Skeletal muscle tissue (tissue), 4 donors: ENCODE results near the gene BICRAL. TPM values are rescaled to one million over a fixed set of nuclear protein-coding genes. Genes with fewer than 3 reads are reported as not detected.
"Not testable (repeated sequence)": the region's sequence is repeated elsewhere in the genome, so short reads cannot be mapped to it uniquely, and the experiment has no call there.

Source experiments
- H3K27ac ChIP-seq: one replicate; pipeline ENCODE4 v1.7.0; 2013; ENCODE audit warnings: mild to moderate bottlenecking, low read depth, low read length, inconsistent platforms
- H3K27me3 ChIP-seq, 3 donors: one replicate each; pipeline ENCODE4 v1.7.0; 2013; ENCODE audit warnings: low read length in 3 of 3; ENCODE audit not compliant: control insufficient read depth in 3 of 3, insufficient read depth in 3 of 3
- H3K36me3 ChIP-seq, 3 donors: one replicate each; pipeline ENCODE4 v1.7.0; 2013; ENCODE audit warnings: low read length in 3 of 3; ENCODE audit not compliant: control insufficient read depth in 3 of 3, insufficient read depth in 3 of 3
- H3K4me1 ChIP-seq, 3 donors: one replicate each; pipeline ENCODE4 v1.7.0; 2013; ENCODE audit warnings: low read length in 3 of 3, mild to moderate bottlenecking in 3 of 3; ENCODE audit not compliant: control insufficient read depth in 3 of 3, insufficient read depth in 3 of 3
- H3K4me3 ChIP-seq, 3 donors: one replicate each; pipeline ENCODE4 v1.7.0; 2013; ENCODE audit warnings: low read length in 3 of 3
- H3K9ac ChIP-seq, 3 donors: one replicate each; pipeline ENCODE4 v1.7.0; 2013; ENCODE audit warnings: low read length in 3 of 3, mild to moderate bottlenecking in 3 of 3, moderate library complexity in 2 of 3, low read depth in 1 of 3
- H3K9me3 ChIP-seq, 3 donors: one replicate each; pipeline ENCODE4 v1.7.0; 2013; ENCODE audit warnings: low read length in 3 of 3; ENCODE audit not compliant: control insufficient read depth in 3 of 3
- total RNA-seq: library from RNA; depleted of rRNA; stranded (reverse); fragments of >200 nt; gene quantifications from one replicate; pipeline ENCODE4 v1.2.3, GENCODE V29; 2014
- donor health status: Osteomylitis.

The BICRAL gene, protein sequence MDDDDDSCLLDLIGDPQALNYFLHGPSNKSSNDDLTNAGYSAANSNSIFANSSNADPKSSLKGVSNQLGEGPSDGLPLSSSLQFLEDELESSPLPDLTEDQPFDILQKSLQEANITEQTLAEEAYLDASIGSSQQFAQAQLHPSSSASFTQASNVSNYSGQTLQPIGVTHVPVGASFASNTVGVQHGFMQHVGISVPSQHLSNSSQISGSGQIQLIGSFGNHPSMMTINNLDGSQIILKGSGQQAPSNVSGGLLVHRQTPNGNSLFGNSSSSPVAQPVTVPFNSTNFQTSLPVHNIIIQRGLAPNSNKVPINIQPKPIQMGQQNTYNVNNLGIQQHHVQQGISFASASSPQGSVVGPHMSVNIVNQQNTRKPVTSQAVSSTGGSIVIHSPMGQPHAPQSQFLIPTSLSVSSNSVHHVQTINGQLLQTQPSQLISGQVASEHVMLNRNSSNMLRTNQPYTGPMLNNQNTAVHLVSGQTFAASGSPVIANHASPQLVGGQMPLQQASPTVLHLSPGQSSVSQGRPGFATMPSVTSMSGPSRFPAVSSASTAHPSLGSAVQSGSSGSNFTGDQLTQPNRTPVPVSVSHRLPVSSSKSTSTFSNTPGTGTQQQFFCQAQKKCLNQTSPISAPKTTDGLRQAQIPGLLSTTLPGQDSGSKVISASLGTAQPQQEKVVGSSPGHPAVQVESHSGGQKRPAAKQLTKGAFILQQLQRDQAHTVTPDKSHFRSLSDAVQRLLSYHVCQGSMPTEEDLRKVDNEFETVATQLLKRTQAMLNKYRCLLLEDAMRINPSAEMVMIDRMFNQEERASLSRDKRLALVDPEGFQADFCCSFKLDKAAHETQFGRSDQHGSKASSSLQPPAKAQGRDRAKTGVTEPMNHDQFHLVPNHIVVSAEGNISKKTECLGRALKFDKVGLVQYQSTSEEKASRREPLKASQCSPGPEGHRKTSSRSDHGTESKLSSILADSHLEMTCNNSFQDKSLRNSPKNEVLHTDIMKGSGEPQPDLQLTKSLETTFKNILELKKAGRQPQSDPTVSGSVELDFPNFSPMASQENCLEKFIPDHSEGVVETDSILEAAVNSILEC
- 10.4 TPM for total RNA-seq

- H3K9me3 ChIP-seq, result no peaks in the 10 kb centered on the region
- H3K27me3 ChIP-seq, result no peaks in the 10 kb centered on the region
- H3K9ac ChIP-seq, result peak within 1 kb of the TSS; percentile 95 to 100 (median 100)
- no peaks in the 10 kb centered on the region for H3K36me3 ChIP-seq
- peak within 1 kb of the TSS; percentile 83 to 91 (median 87) for H3K4me3 ChIP-seq
- H3K27ac ChIP-seq, result peak within 1 kb of the TSS; percentile 100
- H3K4me1 ChIP-seq, result peaks cover 11 to 18% (median 15%) of the 10 kb centered on the region in 3 donors
These were observed at the start of gene BICRAL for GRCh38 chr6:42781796-42782688. TSS of gene BICRAL (plus strand) at chr6:42782052. CDS start at chr6:42822023, 39,971 bp downstream.

DNA sequence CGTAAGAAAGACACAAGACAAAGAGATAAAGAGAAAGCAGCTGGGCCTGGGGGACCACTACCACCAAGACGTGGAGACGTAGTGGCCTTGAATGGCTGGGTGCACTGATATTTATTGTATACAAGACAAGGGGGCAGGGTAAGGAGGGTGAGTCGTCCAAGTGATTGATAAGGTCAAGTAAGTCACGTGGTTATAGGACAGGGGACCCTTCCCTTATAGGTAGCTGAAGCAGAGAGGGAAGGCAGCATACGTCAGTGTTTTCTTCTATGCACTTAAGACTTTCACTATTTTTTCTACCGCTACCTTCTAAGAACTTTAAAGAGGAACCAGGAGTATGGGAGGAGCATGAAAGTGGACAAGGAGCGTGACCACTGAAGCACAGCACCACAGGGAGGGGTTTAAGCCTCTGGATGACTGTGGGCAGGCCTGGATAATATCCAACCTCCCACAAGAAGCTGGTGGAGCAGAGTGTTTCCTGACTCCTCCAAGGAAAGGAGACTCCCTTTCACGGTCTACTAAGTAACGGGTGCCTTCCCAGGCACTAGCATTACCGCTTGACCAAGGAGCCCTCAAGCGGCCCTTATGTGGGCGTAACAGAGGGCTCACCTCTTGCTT lies 47.9 kb upstream of the BICRAL start:
- not testable (repeated sequence) for H3K27me3 ChIP-seq, H3K27ac ChIP-seq, H3K4me1 ChIP-seq, H3K9me3 ChIP-seq, H3K9ac ChIP-seq, H3K36me3 ChIP-seq, H3K4me3 ChIP-seq

- H3K27me3 ChIP-seq, result no peaks in the 10 kb centered on the region
- H3K36me3 ChIP-seq, result no peaks in the 10 kb centered on the region
- no peak overlapping the region for H3K4me3 ChIP-seq
- no peaks in the 10 kb centered on the region for H3K4me1 ChIP-seq
- H3K27ac ChIP-seq, result no peak overlapping the region
- H3K9me3 ChIP-seq, result no peaks in the 10 kb centered on the region
- no peak overlapping the region for H3K9ac ChIP-seq
These were observed 45.9 kb upstream of the BICRAL start for GRCh38 chr6:42735976-42736375.

- Histone ChIP-seq H3K27ac (no peak overlapping the region), H3K9ac (no peak overlapping the region)
These were observed 41.1 kb upstream of the BICRAL start for GRCh38 chr6:42740725-42741124.

GRCh38 chr6:42742116-42742894 lies 39.5 kb upstream of the BICRAL start:
- Histone ChIP-seq H3K36me3 (peaks cover 0 to 2% (median 0%) of the 10 kb centered on the region in 3 donors), H3K4me1 (peaks cover 9 to 21% (median 20%) of the 10 kb centered on the region in 3 donors), H3K27me3 (no peaks in the 10 kb centered on the region), H3K9me3 (no peaks in the 10 kb centered on the region), H3K9ac (no peak overlapping the region), H3K27ac (no peak overlapping the region), H3K4me3 (no peak overlapping the region)

More at GRCh38 chr6:42740725-42741124, 41.1 kb upstream of the BICRAL start:
- no peaks in the 10 kb centered on the region for H3K9me3 ChIP-seq
- no peak overlapping the region for H3K4me3 ChIP-seq
- no peaks in the 10 kb centered on the region for H3K27me3 ChIP-seq
- peaks cover 9 to 21% (median 17%) of the 10 kb centered on the region in 3 donors for H3K4me1 ChIP-seq
- peaks cover 0 to 2% (median 0%) of the 10 kb centered on the region in 3 donors for H3K36me3 ChIP-seq

GRCh38 chr6:42744351-42744893 lies 37.4 kb upstream of the BICRAL start:
- peaks cover 9 to 30% (median 29%) of the 10 kb centered on the region in 3 donors for H3K4me1 ChIP-seq
- H3K9ac ChIP-seq, result peak overlapping the region; percentile 98 to 100 (median 100)
- H3K36me3 ChIP-seq, result peaks cover 0 to 2% (median 0%) of the 10 kb centered on the region in 3 donors
- peak overlapping the region; percentile 95 for H3K27ac ChIP-seq
- H3K9me3 ChIP-seq, result no peaks in the 10 kb centered on the region
- no peaks in the 10 kb centered on the region for H3K27me3 ChIP-seq
- H3K4me3 ChIP-seq, result peak overlapping the region; percentile 98 to 99 (median 99)

GRCh38 chr6:42745083-42745639 lies 36.7 kb upstream of the BICRAL start:
- H3K27me3 ChIP-seq, result no peaks in the 10 kb centered on the region
- peak overlapping the region; percentile 98 to 99 (median 99) for H3K4me3 ChIP-seq
- H3K9me3 ChIP-seq, result no peaks in the 10 kb centered on the region
- peak overlapping the region; percentile 95 for H3K27ac ChIP-seq
- peaks cover 9 to 30% (median 29%) of the 10 kb centered on the region in 3 donors for H3K4me1 ChIP-seq
- H3K9ac ChIP-seq, result peak overlapping the region; percentile 98 to 100 (median 100)
- peaks cover 0 to 2% (median 0%) of the 10 kb centered on the region in 3 donors for H3K36me3 ChIP-seq
